ENCODE data around the gene HKDC1. TPM values are rescaled to one million over a fixed set of nuclear protein-coding genes. Genes with fewer than 3 reads are reported as not detected.

The HKDC1 gene
- total and polyA plus RNA-seq, 8 donors: 3.7 to 11.1 (median 7.3) TPM

DNA sequence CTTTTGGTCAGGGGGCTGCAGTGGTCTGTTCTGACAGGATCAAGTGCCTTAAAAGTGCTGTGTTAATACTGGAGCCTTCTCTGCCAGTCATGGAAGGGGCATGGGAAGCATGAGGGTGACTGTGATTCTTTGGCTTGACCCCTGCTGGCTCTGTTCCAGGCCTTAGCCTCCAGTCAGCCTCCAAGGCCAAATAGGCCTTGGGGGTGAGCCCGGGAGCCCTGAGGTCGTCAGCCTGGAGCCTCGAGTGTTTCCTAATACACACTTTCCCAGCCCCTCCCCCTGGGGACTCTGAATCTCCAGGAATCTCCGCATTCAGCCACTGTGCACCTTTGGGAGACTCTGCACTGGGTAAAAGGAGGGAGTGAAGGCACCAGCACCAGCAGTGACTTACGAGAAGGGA, 10.0 kb downstream of the HKDC1 start:
- ATAC-seq (no peak), FAIRE-seq (no peak), DNase-seq (no peak)
- H3K27ac ChIP-seq: no peak overlapping the region
- H3K27me3 ChIP-seq: no peaks in the 10 kb centered on the region
- TF ChIP-seq, protein P1, sequence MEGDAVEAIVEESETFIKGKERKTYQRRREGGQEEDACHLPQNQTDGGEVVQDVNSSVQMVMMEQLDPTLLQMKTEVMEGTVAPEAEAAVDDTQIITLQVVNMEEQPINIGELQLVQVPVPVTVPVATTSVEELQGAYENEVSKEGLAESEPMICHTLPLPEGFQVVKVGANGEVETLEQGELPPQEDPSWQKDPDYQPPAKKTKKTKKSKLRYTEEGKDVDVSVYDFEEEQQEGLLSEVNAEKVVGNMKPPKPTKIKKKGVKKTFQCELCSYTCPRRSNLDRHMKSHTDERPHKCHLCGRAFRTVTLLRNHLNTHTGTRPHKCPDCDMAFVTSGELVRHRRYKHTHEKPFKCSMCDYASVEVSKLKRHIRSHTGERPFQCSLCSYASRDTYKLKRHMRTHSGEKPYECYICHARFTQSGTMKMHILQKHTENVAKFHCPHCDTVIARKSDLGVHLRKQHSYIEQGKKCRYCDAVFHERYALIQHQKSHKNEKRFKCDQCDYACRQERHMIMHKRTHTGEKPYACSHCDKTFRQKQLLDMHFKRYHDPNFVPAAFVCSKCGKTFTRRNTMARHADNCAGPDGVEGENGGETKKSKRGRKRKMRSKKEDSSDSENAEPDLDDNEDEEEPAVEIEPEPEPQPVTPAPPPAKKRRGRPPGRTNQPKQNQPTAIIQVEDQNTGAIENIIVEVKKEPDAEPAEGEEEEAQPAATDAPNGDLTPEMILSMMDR (IDR thresholded peaks at IDR 0.05): no peak
- no peaks in the 10 kb centered on the region for H3K9me3 ChIP-seq
- no peaks in the 10 kb centered on the region for H3K4me1 ChIP-seq
- H3K36me3 ChIP-seq: no peaks in the 10 kb centered on the region
- intact Hi-C loops (cut with DNase I): loop anchor here in 1 of 3 donors (10.0 kb wide), 1 partner anchor 265 kb away; no protein-coding TSS in a partner anchor
- WGBS, 2 donors: 49 to 50% methylated on average over 5 of the region's 5 CpGs
- no peak overlapping the region for H3K4me3 ChIP-seq

DNA sequence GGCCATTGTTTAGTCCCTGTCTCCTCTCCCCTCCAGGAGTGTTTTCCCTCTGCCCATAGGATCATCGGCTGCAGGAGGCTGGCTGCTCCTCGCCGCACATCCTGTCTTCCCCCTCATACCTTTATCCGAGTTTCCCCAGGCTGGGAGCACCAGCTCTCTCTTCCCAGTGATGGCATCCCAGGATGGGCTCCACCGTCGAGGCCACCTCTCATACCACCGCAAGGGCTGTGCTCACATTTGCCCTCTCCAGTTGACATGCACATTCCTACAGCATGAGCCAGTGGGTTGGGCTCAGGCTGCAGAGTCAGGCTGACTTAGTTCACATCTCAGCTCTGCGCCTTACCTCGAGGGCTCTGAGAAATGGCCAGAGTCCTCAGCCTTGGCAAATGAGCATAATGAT, 12.1 kb downstream of the HKDC1 start:
- ATAC-seq: peak in 1 of 4 donors; percentile 42
- WGBS, 2 donors: 71% methylated on average over 9 of the region's 9 CpGs
- no peak overlapping the region for H3K4me3 ChIP-seq
- H3K27me3 ChIP-seq: no peaks in the 10 kb centered on the region
- intact Hi-C loops (cut with DNase I): loop anchor here in 1 of 3 donors (10.0 kb wide), 1 partner anchor 263 kb away; no protein-coding TSS in a partner anchor
- no peak for FAIRE-seq
- H3K9me3 ChIP-seq: no peaks in the 10 kb centered on the region
- no peaks in the 10 kb centered on the region for H3K36me3 ChIP-seq
- no peak for DNase-seq
- H3K4me1 ChIP-seq: no peaks in the 10 kb centered on the region
- no peak overlapping the region for H3K27ac ChIP-seq
- TF ChIP-seq, protein P1 (IDR thresholded peaks at IDR 0.05): no peak

DNA sequence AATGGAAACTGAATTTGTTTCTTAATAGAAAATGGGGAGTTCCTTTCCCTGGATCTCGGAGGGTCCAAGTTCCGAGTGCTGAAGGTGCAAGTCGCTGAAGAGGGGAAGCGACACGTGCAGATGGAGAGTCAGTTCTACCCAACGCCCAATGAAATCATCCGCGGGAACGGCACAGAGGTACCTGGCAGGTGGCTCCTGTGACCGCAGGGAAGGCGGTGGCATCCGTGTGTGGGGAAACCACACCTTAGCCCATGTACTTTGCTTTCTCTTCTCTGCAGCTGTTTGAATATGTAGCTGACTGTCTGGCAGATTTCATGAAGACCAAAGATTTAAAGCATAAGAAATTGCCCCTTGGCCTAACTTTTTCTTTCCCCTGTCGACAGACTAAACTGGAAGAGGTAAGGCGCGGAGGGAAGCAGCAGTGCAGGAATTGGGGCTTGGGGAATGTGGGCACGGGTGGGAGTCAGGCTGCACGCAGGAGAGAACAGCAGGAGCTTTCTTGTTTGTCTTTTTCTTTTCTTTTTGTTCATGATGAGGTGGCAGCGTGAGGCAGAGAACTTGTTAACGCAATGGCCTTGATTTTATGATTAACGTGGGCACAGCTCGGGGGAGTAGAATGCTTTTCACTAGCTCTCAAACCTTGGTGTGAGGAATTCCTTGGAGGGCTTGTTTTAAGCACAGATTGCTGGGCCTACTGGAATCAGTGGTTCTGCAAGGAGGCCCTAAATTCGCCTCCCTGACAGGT, 12.8 kb downstream of the HKDC1 start:
- Histone ChIP-seq H3K27me3 (no peaks in the 10 kb centered on the region), H3K4me3 (no peak overlapping the region), H3K9me3 (no peaks in the 10 kb centered on the region), H3K36me3 (no peaks in the 10 kb centered on the region), H3K27ac (no peak overlapping the region), H3K4me1 (no peaks in the 10 kb centered on the region)
- FAIRE-seq (no peak), DNase-seq (no peak), ATAC-seq (no peak)
- TF ChIP-seq, protein P1 (IDR thresholded peaks at IDR 0.05): no peak
- whole genome bisulfite sequencing, 2 donors: 76 to 83% methylated on average over 22 of the region's 22 CpGs
- intact Hi-C loops (cut with DNase I): loop anchor here in 1 of 3 donors (10.0 kb wide), 1 partner anchor 262 kb away; no protein-coding TSS in a partner anchor

DNA sequence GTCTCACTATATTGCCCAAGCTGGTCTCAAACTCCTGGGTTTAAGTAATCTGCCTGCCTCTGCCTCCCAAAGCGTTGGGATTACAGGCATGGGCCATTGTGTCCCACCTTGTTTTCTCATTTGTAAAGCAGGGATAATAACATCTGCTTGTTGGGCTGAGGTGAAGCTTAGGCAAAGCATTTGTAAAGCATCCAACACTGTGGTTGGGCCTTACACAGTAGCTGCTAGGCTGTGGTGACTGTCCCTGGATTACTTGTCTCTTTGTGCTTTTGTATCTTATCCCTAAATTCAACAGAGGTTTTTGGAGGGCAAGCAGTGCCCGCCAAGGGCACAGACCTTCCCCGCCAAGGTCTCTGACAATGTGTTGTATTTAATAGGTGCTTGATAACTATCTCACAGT, 14.3 kb downstream of the HKDC1 start:
- no peak overlapping the region for H3K27ac ChIP-seq
- no peaks in the 10 kb centered on the region for H3K36me3 ChIP-seq
- H3K9me3 ChIP-seq: no peaks in the 10 kb centered on the region
- no peaks in the 10 kb centered on the region for H3K4me1 ChIP-seq
- ATAC-seq (no peak), DNase-seq (no peak), FAIRE-seq (no peak)
- no peaks in the 10 kb centered on the region for H3K27me3 ChIP-seq
- H3K4me3 ChIP-seq: no peak overlapping the region
- intact Hi-C loops (cut with DNase I): loop anchor here in 1 of 3 donors (10.0 kb wide), 1 partner anchor 260 kb away; no protein-coding TSS in a partner anchor
- TF ChIP-seq, protein P1 (IDR thresholded peaks at IDR 0.05): no peak
- 91 to 96% methylated on average over 3 of the region's 3 CpGs for WGBS, 2 donors
